ENCODE data around the gene SUFU. TPM values are rescaled to one million over a fixed set of nuclear protein-coding genes. Genes with fewer than 3 reads are reported as not detected.

The SUFU gene
- total RNA-seq, 1 donor from 2014 or later: 13.5 TPM

- Histone ChIP-seq H3K27ac (peak within 1 kb of the TSS; percentile 100), H3K4me1 (peaks cover 32% of the 10 kb centered on the region), H3K4me3 (peak within 1 kb of the TSS; percentile 85), H3K27me3 (no peaks in the 10 kb centered on the region), H3K9me3 (no peaks in the 10 kb centered on the region), H3K36me3 (peaks cover 8% of the 10 kb centered on the region)
- no peak for TF ChIP-seq CTCF (IDR thresholded peaks at IDR 0.05)
- intact Hi-C loops (cut with DNase I): no loop called here
- ATAC-seq: peak; percentile 1
- peak; percentile 82 for DNase-seq
These were observed 140.4 kb downstream of the SUFU start, which contains the start of gene TRIM8 for GRCh38 chr10:102644066-102644645. TRIM8 (plus strand) TSS chr10:102644479; CDS start chr10:102644618, 139 bp downstream.

- DNase-seq (peak; percentile 94), ATAC-seq (peak; percentile 39)
- peak; percentile 63 for TF ChIP-seq CTCF (IDR thresholded peaks at IDR 0.05)
- intact Hi-C loops (cut with DNase I): no loop called here
- Histone ChIP-seq H3K27me3 (no peaks in the 10 kb centered on the region), H3K4me3 (peak overlapping the region; percentile 85), H3K4me1 (peaks cover 39% of the 10 kb centered on the region), H3K9me3 (no peaks in the 10 kb centered on the region), H3K27ac (peak overlapping the region; percentile 100), H3K36me3 (peaks cover 8% of the 10 kb centered on the region)
These were observed 141.0 kb downstream of the SUFU start for GRCh38 chr10:102644646-102645387.

- DNase-seq (peak; percentile 86), ATAC-seq (peak; percentile 2)
- intact Hi-C loops (cut with DNase I): no loop called here
- Histone ChIP-seq H3K36me3 (peaks cover 8% of the 10 kb centered on the region), H3K27ac (peak overlapping the region; percentile 100), H3K4me1 (peaks cover 44% of the 10 kb centered on the region), H3K9me3 (no peaks in the 10 kb centered on the region), H3K27me3 (no peaks in the 10 kb centered on the region), H3K4me3 (peak overlapping the region; percentile 85)
- no peak for TF ChIP-seq CTCF (IDR thresholded peaks at IDR 0.05)
These were observed 141.6 kb downstream of the SUFU start for GRCh38 chr10:102645388-102645740.

- Histone ChIP-seq H3K27me3 (no peaks in the 10 kb centered on the region), H3K36me3 (peaks cover 8% of the 10 kb centered on the region), H3K4me1 (peaks cover 50% of the 10 kb centered on the region), H3K9me3 (no peaks in the 10 kb centered on the region), H3K27ac (peak overlapping the region; percentile 100), H3K4me3 (peak overlapping the region; percentile 85)
- DNase-seq (peak; percentile 96), ATAC-seq (peak; percentile 59)
- TF ChIP-seq CTCF (IDR thresholded peaks at IDR 0.05): no peak
- intact Hi-C loops (cut with DNase I): no loop called here
These were observed 142.2 kb downstream of the SUFU start for GRCh38 chr10:102645741-102646609.

- Histone ChIP-seq H3K4me3 (peak overlapping the region; percentile 85), H3K27ac (peak overlapping the region; percentile 100), H3K4me1 (peaks cover 54% of the 10 kb centered on the region), H3K36me3 (peaks cover 10% of the 10 kb centered on the region), H3K9me3 (no peaks in the 10 kb centered on the region), H3K27me3 (no peaks in the 10 kb centered on the region)
- DNase-seq (peak; percentile 85), ATAC-seq (peak; percentile 0)
- TF ChIP-seq CTCF (IDR thresholded peaks at IDR 0.05): no peak
- intact Hi-C loops (cut with DNase I): no loop called here
These were observed 143.1 kb downstream of the SUFU start for GRCh38 chr10:102646610-102647442.
